MM.1S (cell line): ENCODE measurements around the gene CPT1C.

Source experiments
- DNase-seq: peaks from one replicate; pipeline ENCODE4 v3.0.0-alpha.2; 2015
- H2AFZ ChIP-seq: fragments of 300-600 bp; sonication (generic); 2 replicates; pipeline ENCODE4 v1.6.0; 2016; ENCODE audit warnings: antibody characterized with exemption, low read length
- H3F3A ChIP-seq: fragments of 300-600 bp; sonication (generic); 2 replicates; pipeline ENCODE4 v1.6.1; 2016; ENCODE audit warnings: mild to moderate bottlenecking, antibody characterized with exemption, low read length, moderate library complexity, mixed read lengths; ENCODE audit not compliant: insufficient read depth
- H3K27ac ChIP-seq: fragments of 300-600 bp; sonication (generic); 2 replicates; pipeline ENCODE4 v1.5.1; 2016; ENCODE audit warnings: mild to moderate bottlenecking, low read length
- H3K27me3 ChIP-seq: fragments of 300-600 bp; sonication (generic); replicated peaks from 2 replicates; pipeline ENCODE4 v1.6.0; 2016; ENCODE audit warnings: low read length; ENCODE audit not compliant: insufficient read depth
- H3K36me3 ChIP-seq: fragments of 300-600 bp; sonication (generic); replicated peaks from 2 replicates; pipeline ENCODE4 v1.6.1; 2016; ENCODE audit warnings: mild to moderate bottlenecking, low read length, mixed read lengths; ENCODE audit not compliant: insufficient read depth
- H3K4me1 ChIP-seq: fragments of 300-600 bp; sonication (generic); 2 replicates; pipeline ENCODE4 v1.6.1; 2016; ENCODE audit warnings: low read length, mixed read lengths
- H3K4me2 ChIP-seq: fragments of 300-600 bp; sonication (generic); 2 replicates; pipeline ENCODE4 v1.6.0; 2016; ENCODE audit warnings: low read depth, low read length
- H3K4me3 ChIP-seq: fragments of 300-600 bp; sonication (generic); 2 replicates; pipeline ENCODE4 v1.5.1; 2016; ENCODE audit warnings: low read length, mixed read lengths
- H3K79me2 ChIP-seq: fragments of 300-600 bp; sonication (generic); 2 replicates; pipeline ENCODE4 v1.6.1; 2016; ENCODE audit warnings: mixed run types, low read length, mixed read lengths
- H3K9ac ChIP-seq: fragments of 300-600 bp; sonication (generic); 2 replicates; pipeline ENCODE4 v1.6.1; 2016; ENCODE audit warnings: low read length, mixed read lengths
- H3K9me2 ChIP-seq: fragments of 300-600 bp; sonication (generic); replicated peaks from 2 replicates; pipeline ENCODE4 v1.6.1; 2016; ENCODE audit warnings: mild to moderate bottlenecking, low read length, mixed read lengths; ENCODE audit not compliant: insufficient read depth
- H3K9me3 ChIP-seq: fragments of 300-600 bp; sonication (generic); replicated peaks from 2 replicates; pipeline ENCODE4 v1.6.1; 2016; ENCODE audit warnings: mild to moderate bottlenecking, low read length, mixed read lengths; ENCODE audit not compliant: insufficient read depth
- H4K20me1 ChIP-seq: fragments of 300-600 bp; sonication (generic); 2 replicates; pipeline ENCODE4 v1.6.1; 2016; ENCODE audit warnings: mild to moderate bottlenecking, low read length, moderate library complexity, mixed read lengths; ENCODE audit not compliant: insufficient read depth
- EZH2 ChIP-seq: fragments of 300-600 bp; sonication (generic); optimal IDR thresholded peaks from 2 replicates; pipeline ENCODE3; 2017; ENCODE audit warnings: low read depth, mild to moderate bottlenecking, antibody characterized with exemption, low read length, mixed read lengths
- EZH2phosphoT487 ChIP-seq: fragments of 300-600 bp; sonication (generic); IDR thresholded peaks from 2 replicates; pipeline ENCODE4 v1.6.1; 2018; ENCODE audit warnings: antibody characterized with exemption, low read length
- TF ChIP-seq, protein P1 (sequence below): fragments of 300-600 bp; sonication (generic); IDR thresholded peaks from 2 replicates; pipeline ENCODE4 v1.5.1; 2016; ENCODE audit warnings: antibody characterized with exemption, low read length, mixed read lengths

The CPT1C gene

DNA sequence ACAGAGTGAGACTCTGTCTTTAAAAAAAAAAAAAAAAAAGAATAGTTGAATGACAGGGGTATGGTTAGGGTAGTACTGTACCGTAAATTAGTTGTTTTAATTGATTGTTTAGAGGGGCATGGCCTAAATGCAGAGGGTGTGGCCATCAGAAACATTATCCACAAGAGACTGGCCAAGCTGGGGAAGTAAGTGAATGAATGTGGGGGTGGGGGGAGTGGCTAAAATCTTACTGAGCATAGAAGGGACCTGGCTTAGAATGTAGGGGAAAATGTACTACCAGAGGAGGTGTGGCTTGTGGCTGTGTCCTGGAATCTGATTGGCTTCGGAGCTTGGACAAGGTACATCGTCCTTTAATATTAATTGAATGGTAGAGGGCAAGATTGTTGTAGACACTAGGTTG is 21.4 kb upstream of the CPT1C start:
- H2AFZ ChIP-seq: no peak overlapping the region
- H3K79me2 ChIP-seq: peaks cover 33% of the 10 kb centered on the region
- peaks cover 17% of the 10 kb centered on the region for H3K4me1 ChIP-seq
- no peak overlapping the region for H3K4me2 ChIP-seq
- no peaks in the 10 kb centered on the region for H3K9me2 ChIP-seq
- DNase-seq: no peak
- H3K36me3 ChIP-seq: no peaks in the 10 kb centered on the region
- H3K9ac ChIP-seq: no peak overlapping the region
- H4K20me1 ChIP-seq: no peaks in the 10 kb centered on the region
- no peak for TF ChIP-seq EZH2
- no peak for TF ChIP-seq EZH2phosphoT487
- TF ChIP-seq, protein P1, sequence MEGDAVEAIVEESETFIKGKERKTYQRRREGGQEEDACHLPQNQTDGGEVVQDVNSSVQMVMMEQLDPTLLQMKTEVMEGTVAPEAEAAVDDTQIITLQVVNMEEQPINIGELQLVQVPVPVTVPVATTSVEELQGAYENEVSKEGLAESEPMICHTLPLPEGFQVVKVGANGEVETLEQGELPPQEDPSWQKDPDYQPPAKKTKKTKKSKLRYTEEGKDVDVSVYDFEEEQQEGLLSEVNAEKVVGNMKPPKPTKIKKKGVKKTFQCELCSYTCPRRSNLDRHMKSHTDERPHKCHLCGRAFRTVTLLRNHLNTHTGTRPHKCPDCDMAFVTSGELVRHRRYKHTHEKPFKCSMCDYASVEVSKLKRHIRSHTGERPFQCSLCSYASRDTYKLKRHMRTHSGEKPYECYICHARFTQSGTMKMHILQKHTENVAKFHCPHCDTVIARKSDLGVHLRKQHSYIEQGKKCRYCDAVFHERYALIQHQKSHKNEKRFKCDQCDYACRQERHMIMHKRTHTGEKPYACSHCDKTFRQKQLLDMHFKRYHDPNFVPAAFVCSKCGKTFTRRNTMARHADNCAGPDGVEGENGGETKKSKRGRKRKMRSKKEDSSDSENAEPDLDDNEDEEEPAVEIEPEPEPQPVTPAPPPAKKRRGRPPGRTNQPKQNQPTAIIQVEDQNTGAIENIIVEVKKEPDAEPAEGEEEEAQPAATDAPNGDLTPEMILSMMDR: no peak
- H3K27me3 ChIP-seq: no peaks in the 10 kb centered on the region
- H3K27ac ChIP-seq: no peak overlapping the region
- peaks cover 28% of the 10 kb centered on the region for H3F3A ChIP-seq
- no peaks in the 10 kb centered on the region for H3K9me3 ChIP-seq
- no peak overlapping the region for H3K4me3 ChIP-seq

DNA sequence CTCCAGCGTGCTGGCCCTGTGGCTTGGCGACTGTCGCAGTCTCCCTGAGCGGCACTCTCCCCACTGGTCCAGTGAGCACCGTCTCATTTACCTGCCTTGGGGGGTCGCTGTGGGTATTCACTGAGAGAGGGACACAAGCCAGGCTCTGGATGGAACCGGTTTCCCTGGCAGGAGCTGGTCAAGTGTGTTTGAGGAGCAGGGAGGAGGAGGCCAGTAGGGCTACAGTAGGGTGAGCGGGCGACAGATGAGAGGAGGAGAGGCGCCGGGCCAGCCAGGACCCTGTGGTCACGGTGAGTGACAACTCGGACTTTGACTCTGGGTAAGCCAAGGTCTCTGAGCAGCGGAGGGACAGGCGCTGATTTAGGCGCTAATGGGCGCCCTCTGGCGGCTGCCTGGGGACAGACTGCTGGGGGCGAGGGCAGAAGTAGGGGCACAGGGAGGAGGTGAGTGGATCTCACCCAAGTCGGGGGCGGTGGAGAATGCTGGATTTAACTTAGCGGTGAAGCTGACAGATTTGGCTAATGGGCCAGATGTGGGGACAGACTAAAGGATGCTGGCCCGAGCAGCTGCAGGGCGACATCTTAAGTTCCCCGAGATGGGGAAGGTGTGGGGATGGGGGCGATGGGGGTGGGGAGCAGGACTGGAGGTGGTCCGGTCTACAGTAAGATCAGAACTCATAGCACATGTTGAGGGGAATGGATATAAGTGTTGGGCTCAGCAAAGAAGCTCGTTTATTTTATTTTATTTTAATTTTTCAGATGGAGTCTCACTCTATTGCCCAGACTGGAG is 18.6 kb upstream of the CPT1C start:
- Histone ChIP-seq H3K9me3 (no peaks in the 10 kb centered on the region), H3F3A (peaks cover 32% of the 10 kb centered on the region), H3K4me1 (peaks cover 11% of the 10 kb centered on the region), H3K4me2 (peak overlapping the region; percentile 74; the same call in 1 of the 2 replicates), H3K36me3 (no peaks in the 10 kb centered on the region), H3K9ac (peak overlapping the region; percentile 22; the same call in 1 of the 2 replicates), H2AFZ (peak overlapping the region; percentile 56), H3K27ac (peak overlapping the region; percentile 24; the same call in 1 of the 2 replicates), H3K79me2 (peaks cover 11% of the 10 kb centered on the region), H3K9me2 (no peaks in the 10 kb centered on the region), H3K4me3 (0 out of 2 replicates have a peak overlapping the region, but pooled peaks have one; percentile 23), H3K27me3 (no peaks in the 10 kb centered on the region), H4K20me1 (no peaks in the 10 kb centered on the region)
- DNase-seq: peak; percentile 80
- TF ChIP-seq, protein P1: peak; percentile 95
- no peak for TF ChIP-seq EZH2phosphoT487

DNA sequence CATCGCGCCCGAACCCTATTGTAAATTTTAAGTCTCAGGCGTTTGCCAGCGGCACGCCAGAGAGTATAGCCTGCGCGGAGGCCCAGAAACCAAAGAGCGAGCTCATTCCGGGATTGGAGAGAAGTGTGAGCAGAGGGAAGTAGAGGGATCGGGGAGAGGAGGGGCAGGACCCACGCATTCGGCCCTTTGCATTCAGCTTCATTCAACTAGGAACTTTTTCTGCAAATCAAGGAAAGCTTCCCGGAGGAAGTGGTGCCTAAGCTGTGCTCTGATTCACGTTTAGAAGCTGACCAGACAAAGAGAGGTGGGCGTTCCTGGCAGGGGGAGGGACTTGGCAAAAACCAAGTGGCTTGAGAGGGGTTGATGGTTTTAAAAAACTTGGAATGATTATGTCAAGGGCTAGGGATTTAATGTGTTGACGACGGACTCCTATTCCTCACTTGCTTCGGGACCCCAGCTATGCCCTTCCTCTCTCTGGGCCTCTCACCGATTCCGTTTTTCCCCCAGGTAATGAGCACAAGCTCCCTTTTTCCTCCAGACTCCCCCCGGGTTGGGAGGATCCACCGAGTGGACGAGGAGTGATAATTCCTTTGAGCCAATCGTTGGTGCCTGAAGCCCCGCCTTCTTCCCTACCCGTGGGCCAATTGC is 14.7 kb upstream of the CPT1C start:
- H3K9ac ChIP-seq: peak overlapping the region; percentile 90
- peaks cover 9% of the 10 kb centered on the region; the same call in 1 of the 2 replicates for H4K20me1 ChIP-seq
- peaks cover 43% of the 10 kb centered on the region for H3K79me2 ChIP-seq
- no peaks in the 10 kb centered on the region for H3K36me3 ChIP-seq
- TF ChIP-seq, protein P1: no peak
- TF ChIP-seq EZH2phosphoT487: no peak
- no peak for TF ChIP-seq EZH2
- H3K4me2 ChIP-seq: peak overlapping the region; percentile 74
- H3K9me3 ChIP-seq: no peaks in the 10 kb centered on the region
- H3K4me1 ChIP-seq: peaks cover 24% of the 10 kb centered on the region
- H3K9me2 ChIP-seq: no peaks in the 10 kb centered on the region
- peak overlapping the region; percentile 53 for H2AFZ ChIP-seq
- H3K27ac ChIP-seq: peak overlapping the region; percentile 96
- H3K4me3 ChIP-seq: peak overlapping the region; percentile 65
- H3F3A ChIP-seq: peaks cover 58% of the 10 kb centered on the region
- DNase-seq: peak; percentile 87
- H3K27me3 ChIP-seq: no peaks in the 10 kb centered on the region
